BLaER1 treated with 17β-estradiol and CSF1 and Interleukin-3, amounts not matched to agents 10 nM and 100 nM (cell line): ENCODE results near the gene SLC38A1.
A peak's percentile ranks its signal among the peaks of the same experiment; 100 is the strongest.

ENCODE experiments used
- H3K27ac ChIP-seq, 11 experiments: shearing (Covaris generic); formaldehyde crosslinking; 2 replicates each; pipeline ENCODE4 v1.8.1; 2022
- H3K27me3 ChIP-seq, 11 experiments: shearing (Covaris generic); formaldehyde crosslinking; 2 replicates each; pipeline ENCODE4 v1.8.1; 2022
- H3K36me3 ChIP-seq, 11 experiments: shearing (Covaris generic); formaldehyde crosslinking; 2 replicates each; pipeline ENCODE4 v1.8.1; 2022
- H3K4me1 ChIP-seq, 10 experiments: shearing (Covaris generic); formaldehyde crosslinking; 2 replicates each; pipeline ENCODE4 v1.8.1; 2022
- H3K4me2 ChIP-seq, 11 experiments: shearing (Covaris generic); formaldehyde crosslinking; 2 replicates each; pipeline ENCODE4 v1.8.1; 2022
- H3K4me3 ChIP-seq, 10 experiments: shearing (Covaris generic); formaldehyde crosslinking; 2 replicates each; pipeline ENCODE4 v1.8.1; 2022
- H3K9ac ChIP-seq, 11 experiments: shearing (Covaris generic); formaldehyde crosslinking; 2 replicates each; pipeline ENCODE4 v1.8.1; 2022
- H3K9me3 ChIP-seq, 11 experiments: shearing (Covaris generic); formaldehyde crosslinking; replicated peaks in 1 of 11; 2 replicates each; pipeline ENCODE4 v1.8.1; 2022
- H4K20me1 ChIP-seq, 11 experiments: shearing (Covaris generic); formaldehyde crosslinking; 2 replicates each; pipeline ENCODE4 v1.8.1; 2022
- Cebpa-rat ChIP-seq, 11 experiments: shearing (Covaris generic); IDR thresholded peaks; 2 replicates each; pipeline ENCODE4 v1.8.1; 2022

Gene SLC38A1

GRCh38 chr12:46267575-46267824, 1.3 kb downstream of the SLC38A1 start:
- Histone ChIP-seq H3K9ac (peak overlapping the region; percentile 76 to 99 (median 95); a peak in 21 of 22 replicates), H3K27me3 (peaks cover 0 to 29% (median 0%) of the 10 kb centered on the region in 11 experiments; a peak in 5 of 22 replicates), H4K20me1 (peaks cover 0 to 57% (median 43%) of the 10 kb centered on the region in 11 experiments; a peak in 19 of 22 replicates), H3K4me1 (peaks cover 23 to 49% (median 41%) of the 10 kb centered on the region in 10 experiments), H3K4me2 (peak overlapping the region; percentile 88 to 99 (median 96)), H3K4me3 (peak overlapping the region; percentile 64 to 94 (median 82)), H3K27ac (peak overlapping the region in 10 of 11 experiments; percentile 70 to 99 (median 96); a peak in 21 of 22 replicates), H3K9me3 (peaks cover 0 to 11% (median 0%) of the 10 kb centered on the region in 11 experiments; a peak in 4 of 22 replicates), H3K36me3 (peaks cover 0 to 33% (median 12%) of the 10 kb centered on the region in 11 experiments; a peak in 8 of 22 replicates)
- no peak for TF ChIP-seq Cebpa-rat (IDR thresholded peaks at IDR 0.05)

- Histone ChIP-seq H3K9ac (peak overlapping the region; percentile 76 to 99 (median 95)), H3K27me3 (peaks cover 0 to 29% (median 0%) of the 10 kb centered on the region in 11 experiments; a peak in 5 of 22 replicates), H3K36me3 (peaks cover 0 to 38% (median 13%) of the 10 kb centered on the region in 11 experiments; a peak in 12 of 22 replicates), H4K20me1 (peaks cover 0 to 62% (median 46%) of the 10 kb centered on the region in 11 experiments; a peak in 19 of 22 replicates), H3K4me2 (peak overlapping the region; percentile 88 to 99 (median 96)), H3K27ac (peak overlapping the region in 10 of 11 experiments; percentile 70 to 99 (median 96); a peak in 20 of 22 replicates), H3K4me3 (peak overlapping the region; percentile 64 to 94 (median 82)), H3K9me3 (peaks cover 0 to 12% (median under 1%) of the 10 kb centered on the region in 11 experiments; a peak in 7 of 22 replicates), H3K4me1 (peaks cover 23 to 49% (median 41%) of the 10 kb centered on the region in 10 experiments)
- TF ChIP-seq Cebpa-rat (IDR thresholded peaks at IDR 0.05), result no peak
Observed at GRCh38 chr12:46266869-46267574, 1.8 kb downstream of the SLC38A1 start.

GRCh38 chr12:46266382-46266791, 2.5 kb downstream of the SLC38A1 start:
- TF ChIP-seq Cebpa-rat (IDR thresholded peaks at IDR 0.05), result no peak
- Histone ChIP-seq H4K20me1 (peaks cover 0 to 68% (median 52%) of the 10 kb centered on the region in 11 experiments; a peak in 19 of 22 replicates), H3K9me3 (peaks cover 0 to 18% (median 6%) of the 10 kb centered on the region in 11 experiments; a peak in 12 of 22 replicates), H3K9ac (peak overlapping the region; percentile 76 to 99 (median 95); a peak in 21 of 22 replicates), H3K4me2 (peak overlapping the region; percentile 88 to 99 (median 96)), H3K4me1 (peaks cover 23 to 49% (median 41%) of the 10 kb centered on the region in 10 experiments), H3K36me3 (peaks cover 0 to 44% (median 19%) of the 10 kb centered on the region in 11 experiments; a peak in 15 of 22 replicates), H3K27me3 (peaks cover 0 to 29% (median 0%) of the 10 kb centered on the region in 11 experiments; a peak in 5 of 22 replicates), H3K27ac (peak overlapping the region in 10 of 11 experiments; percentile 70 to 99 (median 96); a peak in 19 of 22 replicates), H3K4me3 (peak overlapping the region; percentile 64 to 94 (median 82))

GRCh38 chr12:46265734-46266133, 3.1 kb downstream of the SLC38A1 start:
- H3K4me1 ChIP-seq, result peaks cover 23 to 48% (median 41%) of the 10 kb centered on the region in 10 experiments
- peak overlapping the region in 8 of 11 experiments; percentile 93 to 99 (median 97); a peak in 17 of 22 replicates for H3K27ac ChIP-seq
- peak overlapping the region; percentile 88 to 99 (median 96) for H3K4me2 ChIP-seq
- peak overlapping the region in 9 of 10 experiments; percentile 72 to 94 (median 82); a peak in 18 of 20 replicates for H3K4me3 ChIP-seq
- TF ChIP-seq Cebpa-rat (IDR thresholded peaks at IDR 0.05), result no peak
- peaks cover 0 to 51% (median 26%) of the 10 kb centered on the region in 11 experiments; a peak in 16 of 22 replicates for H3K36me3 ChIP-seq
- peaks cover 0 to 75% (median 59%) of the 10 kb centered on the region in 11 experiments; a peak in 19 of 22 replicates for H4K20me1 ChIP-seq
- peaks cover 0 to 24% (median 13%) of the 10 kb centered on the region in 11 experiments; a peak in 17 of 22 replicates for H3K9me3 ChIP-seq
- peaks cover 0 to 29% (median 0%) of the 10 kb centered on the region in 11 experiments; a peak in 5 of 22 replicates for H3K27me3 ChIP-seq
- peak overlapping the region in 8 of 11 experiments; percentile 92 to 99 (median 96); a peak in 17 of 22 replicates for H3K9ac ChIP-seq

- Histone ChIP-seq H3K4me1 (peaks cover 23 to 42% (median 37%) of the 10 kb centered on the region in 10 experiments), H3K9me3 (peaks cover 0 to 30% (median 19%) of the 10 kb centered on the region in 11 experiments; a peak in 17 of 22 replicates), H3K9ac (peak overlapping the region in 7 of 11 experiments; percentile 92 to 99 (median 96); a peak in 11 of 22 replicates), H3K4me2 (peak overlapping the region in 10 of 11 experiments; percentile 88 to 98 (median 96); a peak in 21 of 22 replicates), H3K4me3 (peak overlapping the region in 7 of 10 experiments; percentile 80 to 94 (median 88); a peak in 15 of 20 replicates), H3K27me3 (peaks cover 0 to 28% (median 0%) of the 10 kb centered on the region in 11 experiments; a peak in 5 of 22 replicates), H3K27ac (peak overlapping the region in 4 of 11 experiments; percentile 93 to 99 (median 98); a peak in 3 of 22 replicates), H4K20me1 (peaks cover 0 to 81% (median 65%) of the 10 kb centered on the region in 11 experiments; a peak in 19 of 22 replicates), H3K36me3 (peaks cover 0 to 57% (median 32%) of the 10 kb centered on the region in 11 experiments; a peak in 17 of 22 replicates)
- TF ChIP-seq Cebpa-rat (IDR thresholded peaks at IDR 0.05), result no peak
Observed at GRCh38 chr12:46265102-46265501, 3.7 kb downstream of the SLC38A1 start.

GRCh38 chr12:46264057-46264456, 4.8 kb downstream of the SLC38A1 start:
- H3K36me3 ChIP-seq, result peaks cover 0 to 68% (median 43%) of the 10 kb centered on the region in 11 experiments; a peak in 18 of 22 replicates
- no peak overlapping the region for H3K9ac ChIP-seq
- peaks cover 0 to 17% (median 0%) of the 10 kb centered on the region in 11 experiments; a peak in 4 of 22 replicates for H3K27me3 ChIP-seq
- no peak overlapping the region for H3K4me3 ChIP-seq
- H3K4me2 ChIP-seq, result peak overlapping the region in 8 of 11 experiments; percentile 26 to 97 (median 70); a peak in 15 of 22 replicates
- H3K4me1 ChIP-seq, result peaks cover 16 to 35% (median 28%) of the 10 kb centered on the region in 10 experiments
- H3K27ac ChIP-seq, result no peak overlapping the region
- TF ChIP-seq Cebpa-rat (IDR thresholded peaks at IDR 0.05), result no peak
- H4K20me1 ChIP-seq, result peaks cover 0 to 92% (median 76%) of the 10 kb centered on the region in 11 experiments; a peak in 19 of 22 replicates
- peaks cover 0 to 41% (median 29%) of the 10 kb centered on the region in 11 experiments; a peak in 18 of 22 replicates for H3K9me3 ChIP-seq

- peak overlapping the region in 8 of 11 experiments; percentile 26 to 97 (median 70); a peak in 14 of 22 replicates for H3K4me2 ChIP-seq
Observed at GRCh38 chr12:46263140-46264016, 5.5 kb downstream of the SLC38A1 start.

More at GRCh38 chr12:46263140-46264016, 5.5 kb downstream of the SLC38A1 start:
- Histone ChIP-seq H3K4me3 (no peak overlapping the region), H3K27me3 (peaks cover 0 to 11% (median 0%) of the 10 kb centered on the region in 11 experiments; a peak in 3 of 22 replicates), H3K27ac (no peak overlapping the region), H3K9ac (no peak overlapping the region), H3K9me3 (peaks cover 0 to 48% (median 36%) of the 10 kb centered on the region in 11 experiments; a peak in 18 of 22 replicates), H4K20me1 (peaks cover 0 to 98% (median 82%) of the 10 kb centered on the region in 11 experiments; a peak in 19 of 22 replicates), H3K36me3 (peaks cover 0 to 74% (median 50%) of the 10 kb centered on the region in 11 experiments; a peak in 18 of 22 replicates), H3K4me1 (peaks cover 16 to 35% (median 28%) of the 10 kb centered on the region in 10 experiments)
- TF ChIP-seq Cebpa-rat (IDR thresholded peaks at IDR 0.05), result no peak
